Liver (tissue), 9 donors: ENCODE data around the gene SEPHS1. TPM values are rescaled to one million over a fixed set of nuclear protein-coding genes. Genes with fewer than 3 reads are reported as not detected.

Experiments used
- DNase-seq: peaks from one replicate; pipeline ENCODE4 v3.0.0-alpha.2; 2017; ENCODE audit warnings: low spot score
- H3K27ac ChIP-seq, 2 donors: one replicate each; pipeline ENCODE4 v1.7.0; 2013; ENCODE audit warnings: inconsistent platforms in 2 of 2, low read length in 2 of 2, control low read depth in 1 of 2, low read depth in 1 of 2, mild to moderate bottlenecking in 1 of 2
- H3K27me3 ChIP-seq, 4 donors: one replicate each; pipeline versions ENCODE4 v1.6.1 to v1.7.0; 2013; ENCODE audit warnings: low read length in 3 of 4, inconsistent platforms in 1 of 4, mild to moderate bottlenecking in 1 of 4, moderate library complexity in 1 of 4; ENCODE audit not compliant: control insufficient read depth in 4 of 4, insufficient read depth in 4 of 4
- H3K36me3 ChIP-seq, 4 donors: one replicate each; pipeline versions ENCODE4 v1.6.1 to v1.7.0; 2013; ENCODE audit warnings: low read length in 3 of 4, mild to moderate bottlenecking in 3 of 4, low read depth in 1 of 4, moderate library complexity in 1 of 4; ENCODE audit not compliant: control insufficient read depth in 4 of 4, insufficient read depth in 3 of 4
- H3K4me1 ChIP-seq, 4 donors: one replicate each; pipeline versions ENCODE4 v1.6.1 to v1.7.0; 2013; ENCODE audit warnings: low read length in 3 of 4, mild to moderate bottlenecking in 3 of 4, moderate library complexity in 1 of 4; ENCODE audit not compliant: control insufficient read depth in 4 of 4, insufficient read depth in 4 of 4
- H3K4me3 ChIP-seq, 3 donors: one replicate each; pipeline versions ENCODE4 v1.6.1 to v1.7.0; 2013; ENCODE audit warnings: low read length in 3 of 3, control low read depth in 1 of 3, low read depth in 1 of 3, mild to moderate bottlenecking in 1 of 3
- H3K9ac ChIP-seq, 2 donors: one replicate each; pipeline ENCODE4 v1.7.0; 2013; ENCODE audit warnings: low read length in 2 of 2, mild to moderate bottlenecking in 2 of 2, moderate library complexity in 2 of 2, control low read depth in 1 of 2, low read depth in 1 of 2
- H3K9me3 ChIP-seq, 4 donors: one replicate each; pipeline versions ENCODE4 v1.6.1 to v1.7.0; 2013; ENCODE audit warnings: low read length in 3 of 4; ENCODE audit not compliant: control insufficient read depth in 4 of 4
- EGR1 ChIP-seq, 2 donors: IDR thresholded peaks; 2 replicates each; pipeline ENCODE4 v1.6.1; 2016 to 2018; ENCODE audit warnings: antibody characterized with exemption in 2 of 2, low read depth in 2 of 2
- FOXA1 ChIP-seq: IDR thresholded peaks from 2 replicates; pipeline ENCODE4 v1.6.1; 2016; ENCODE audit warnings: antibody characterized with exemption
- FOXA2 ChIP-seq: IDR thresholded peaks from 2 replicates; pipeline ENCODE4 v1.6.1; 2016; ENCODE audit warnings: antibody characterized with exemption
- GABPA ChIP-seq, 2 donors: IDR thresholded peaks in 1 of 2; conservative IDR thresholded peaks in 1 of 2; 2 replicates each; pipeline ENCODE4 v1.6.1; 2016; ENCODE audit warnings: antibody characterized with exemption in 2 of 2, mild to moderate bottlenecking in 1 of 2, moderate library complexity in 1 of 2
- HNF4A ChIP-seq, 2 donors: conservative IDR thresholded peaks; 2 replicates each; pipeline ENCODE4 v1.6.1; 2016; ENCODE audit warnings: antibody characterized with exemption in 2 of 2, mild to moderate bottlenecking in 2 of 2
- HNF4G ChIP-seq: IDR thresholded peaks from 2 replicates; pipeline ENCODE4 v1.6.1; 2016; ENCODE audit warnings: antibody characterized with exemption
- JUND ChIP-seq, 2 donors: IDR thresholded peaks; 2 replicates each; pipeline ENCODE4 v1.6.1; 2016; ENCODE audit warnings: antibody characterized with exemption in 2 of 2
- NR2F2 ChIP-seq: IDR thresholded peaks from 2 replicates; pipeline ENCODE4 v1.6.1; 2016; ENCODE audit warnings: antibody characterized with exemption
- RAD21 ChIP-seq, 2 donors: IDR thresholded peaks; 2 replicates each; pipeline ENCODE4 v1.6.1; 2016; ENCODE audit warnings: antibody characterized with exemption in 2 of 2, mild to moderate bottlenecking in 2 of 2
- RXRA ChIP-seq, 2 donors: IDR thresholded peaks; 2 replicates each; pipeline ENCODE4 v1.6.1; 2017 to 2018; ENCODE audit warnings: antibody characterized with exemption in 2 of 2, mild to moderate bottlenecking in 1 of 2
- SP1 ChIP-seq: IDR thresholded peaks from 2 replicates; pipeline ENCODE4 v1.6.1; 2018; ENCODE audit warnings: antibody characterized with exemption, mild to moderate bottlenecking
- TAF1 ChIP-seq: conservative IDR thresholded peaks from 2 replicates; pipeline ENCODE4 v1.6.1; 2016; ENCODE audit warnings: antibody characterized with exemption, mild to moderate bottlenecking
- YY1 ChIP-seq: IDR thresholded peaks from 2 replicates; pipeline ENCODE4 v1.6.1; 2016; ENCODE audit warnings: antibody characterized with exemption, mild to moderate bottlenecking
- WGBS: extraction: QIAGEN DNeasy Blood & Tissue Kit; methylation state at CpG from one replicate; pipeline ENCODE4 v1.1.7; 2013; 5-methylcytosine and 5-hydroxymethylcytosine counted together
- polyA plus RNA-seq, 2 donors: library from polyadenylated mRNA; stranded (reverse) in 1 of 2; unstranded in 1 of 2; fragments of 200-250 nt in 1 of 2; fragments of >200 nt in 1 of 2; fragmentation: Nextera tagmentation in 1 of 2; extraction: Ambion mirVana in 1 of 2; gene quantifications; one replicate each; pipeline versions ENCODE4 v1.2.1 to v1.2.3, GENCODE V29; 2013 to 2015
- total RNA-seq, 2 donors: library from RNA; depleted of rRNA; stranded (reverse); fragments of >200 nt; gene quantifications; one replicate each; pipeline ENCODE4 v1.2.3, GENCODE V29; 2014
- TF ChIP-seq, protein P1 (sequence below): fragments of 150-350 bp; IDR thresholded peaks from 2 replicates; pipeline ENCODE4 v1.5.1; 2017; ENCODE audit warnings: improper control_type of control experiment, low read depth, low read length; ENCODE audit not compliant: missing input control
- TF ChIP-seq, protein P2 (sequence below): IDR thresholded peaks from 2 replicates; pipeline ENCODE4 v1.6.1; 2016; ENCODE audit warnings: antibody characterized with exemption
- TF ChIP-seq, protein P3 (sequence below): IDR thresholded peaks from 2 replicates; pipeline ENCODE4 v1.6.1; 2016; ENCODE audit warnings: antibody characterized with exemption, mild to moderate bottlenecking
- TF ChIP-seq, protein P4 (sequence below): IDR thresholded peaks from 2 replicates; pipeline ENCODE4 v1.6.1; 2016; ENCODE audit warnings: antibody characterized with exemption
- donor health status: healthy.
- donor health status: healthy.
- donor health status: healthy.
- donor health status: healthy.
- donor health status: healthy.

Gene SEPHS1
- total and polyA plus RNA-seq, 4 donors = 10.4 to 39.3 (median 28.3) TPM

DNA sequence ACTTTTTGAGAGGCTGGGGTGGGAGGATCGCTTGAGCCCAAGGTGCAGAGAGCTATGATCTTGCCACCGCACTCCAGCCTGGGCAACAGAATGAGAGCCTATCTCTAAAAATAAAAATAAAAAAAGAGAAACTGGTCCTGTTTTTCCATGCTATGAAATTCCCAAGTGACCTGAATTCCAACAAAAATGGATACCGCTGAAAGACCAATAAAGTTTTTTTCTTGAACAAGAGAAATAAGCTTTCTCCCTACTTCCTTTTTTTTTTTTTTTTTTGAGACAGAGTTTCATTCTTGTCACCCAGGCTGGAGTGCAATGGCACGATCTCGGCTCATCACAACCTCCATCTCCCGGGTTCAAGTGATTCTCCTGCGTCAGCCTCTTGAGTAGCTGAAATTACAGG, 12.5 kb upstream of the SEPHS1 start (continued):
- TF ChIP-seq, protein P1, sequence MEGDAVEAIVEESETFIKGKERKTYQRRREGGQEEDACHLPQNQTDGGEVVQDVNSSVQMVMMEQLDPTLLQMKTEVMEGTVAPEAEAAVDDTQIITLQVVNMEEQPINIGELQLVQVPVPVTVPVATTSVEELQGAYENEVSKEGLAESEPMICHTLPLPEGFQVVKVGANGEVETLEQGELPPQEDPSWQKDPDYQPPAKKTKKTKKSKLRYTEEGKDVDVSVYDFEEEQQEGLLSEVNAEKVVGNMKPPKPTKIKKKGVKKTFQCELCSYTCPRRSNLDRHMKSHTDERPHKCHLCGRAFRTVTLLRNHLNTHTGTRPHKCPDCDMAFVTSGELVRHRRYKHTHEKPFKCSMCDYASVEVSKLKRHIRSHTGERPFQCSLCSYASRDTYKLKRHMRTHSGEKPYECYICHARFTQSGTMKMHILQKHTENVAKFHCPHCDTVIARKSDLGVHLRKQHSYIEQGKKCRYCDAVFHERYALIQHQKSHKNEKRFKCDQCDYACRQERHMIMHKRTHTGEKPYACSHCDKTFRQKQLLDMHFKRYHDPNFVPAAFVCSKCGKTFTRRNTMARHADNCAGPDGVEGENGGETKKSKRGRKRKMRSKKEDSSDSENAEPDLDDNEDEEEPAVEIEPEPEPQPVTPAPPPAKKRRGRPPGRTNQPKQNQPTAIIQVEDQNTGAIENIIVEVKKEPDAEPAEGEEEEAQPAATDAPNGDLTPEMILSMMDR = no peak

DNA sequence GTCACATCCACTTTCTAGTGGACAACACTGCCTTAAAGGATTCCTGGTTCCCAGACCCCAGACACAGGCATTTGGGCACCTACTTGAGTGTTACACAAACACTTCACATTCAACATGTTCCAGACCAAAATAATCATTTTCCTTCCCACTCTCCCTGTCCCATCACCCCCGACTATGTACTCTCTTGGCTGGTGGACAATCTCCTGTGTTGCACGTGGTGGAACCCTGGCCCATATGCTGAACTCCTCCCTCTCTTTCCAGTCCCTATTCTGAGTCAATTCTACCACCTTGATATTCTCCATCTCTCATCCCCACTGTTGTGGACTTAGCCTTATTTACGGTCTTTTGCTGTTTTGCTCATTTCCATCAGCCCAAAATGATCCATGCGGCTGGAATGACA, 8.3 kb upstream of the SEPHS1 start:
- no peak overlapping the region for H3K27ac ChIP-seq
- 67% methylated on average over 4 of the region's 4 CpGs for WGBS
- no peaks in the 10 kb centered on the region for H3K27me3 ChIP-seq
- no peaks in the 10 kb centered on the region for H3K4me1 ChIP-seq
- no peak for DNase-seq
- no peak overlapping the region for H3K4me3 ChIP-seq
- TF ChIP-seq GABPA (IDR thresholded peaks at IDR 0.05 in 1 of 2, conservative IDR thresholded peaks at IDR 0.05 in 1 of 2) (no peak), RXRA (IDR thresholded peaks at IDR 0.05) (no peak), JUND (IDR thresholded peaks at IDR 0.05) (no peak), TAF1 (no peak), NR2F2 (no peak), RAD21 (IDR thresholded peaks at IDR 0.05) (no peak), SP1 (no peak), YY1 (no peak), HNF4A (conservative IDR thresholded peaks at IDR 0.05) (no peak), EGR1 (IDR thresholded peaks at IDR 0.05; ENCODE audit: low read depth in 2 of 2) (no peak), FOXA1 (no peak), FOXA2 (no peak), HNF4G (no peak)
- TF ChIP-seq, protein P2, sequence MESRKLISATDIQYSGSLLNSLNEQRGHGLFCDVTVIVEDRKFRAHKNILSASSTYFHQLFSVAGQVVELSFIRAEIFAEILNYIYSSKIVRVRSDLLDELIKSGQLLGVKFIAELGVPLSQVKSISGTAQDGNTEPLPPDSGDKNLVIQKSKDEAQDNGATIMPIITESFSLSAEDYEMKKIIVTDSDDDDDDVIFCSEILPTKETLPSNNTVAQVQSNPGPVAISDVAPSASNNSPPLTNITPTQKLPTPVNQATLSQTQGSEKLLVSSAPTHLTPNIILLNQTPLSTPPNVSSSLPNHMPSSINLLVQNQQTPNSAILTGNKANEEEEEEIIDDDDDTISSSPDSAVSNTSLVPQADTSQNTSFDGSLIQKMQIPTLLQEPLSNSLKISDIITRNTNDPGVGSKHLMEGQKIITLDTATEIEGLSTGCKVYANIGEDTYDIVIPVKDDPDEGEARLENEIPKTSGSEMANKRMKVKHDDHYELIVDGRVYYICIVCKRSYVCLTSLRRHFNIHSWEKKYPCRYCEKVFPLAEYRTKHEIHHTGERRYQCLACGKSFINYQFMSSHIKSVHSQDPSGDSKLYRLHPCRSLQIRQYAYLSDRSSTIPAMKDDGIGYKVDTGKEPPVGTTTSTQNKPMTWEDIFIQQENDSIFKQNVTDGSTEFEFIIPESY = no peak
- TF ChIP-seq, protein P3, sequence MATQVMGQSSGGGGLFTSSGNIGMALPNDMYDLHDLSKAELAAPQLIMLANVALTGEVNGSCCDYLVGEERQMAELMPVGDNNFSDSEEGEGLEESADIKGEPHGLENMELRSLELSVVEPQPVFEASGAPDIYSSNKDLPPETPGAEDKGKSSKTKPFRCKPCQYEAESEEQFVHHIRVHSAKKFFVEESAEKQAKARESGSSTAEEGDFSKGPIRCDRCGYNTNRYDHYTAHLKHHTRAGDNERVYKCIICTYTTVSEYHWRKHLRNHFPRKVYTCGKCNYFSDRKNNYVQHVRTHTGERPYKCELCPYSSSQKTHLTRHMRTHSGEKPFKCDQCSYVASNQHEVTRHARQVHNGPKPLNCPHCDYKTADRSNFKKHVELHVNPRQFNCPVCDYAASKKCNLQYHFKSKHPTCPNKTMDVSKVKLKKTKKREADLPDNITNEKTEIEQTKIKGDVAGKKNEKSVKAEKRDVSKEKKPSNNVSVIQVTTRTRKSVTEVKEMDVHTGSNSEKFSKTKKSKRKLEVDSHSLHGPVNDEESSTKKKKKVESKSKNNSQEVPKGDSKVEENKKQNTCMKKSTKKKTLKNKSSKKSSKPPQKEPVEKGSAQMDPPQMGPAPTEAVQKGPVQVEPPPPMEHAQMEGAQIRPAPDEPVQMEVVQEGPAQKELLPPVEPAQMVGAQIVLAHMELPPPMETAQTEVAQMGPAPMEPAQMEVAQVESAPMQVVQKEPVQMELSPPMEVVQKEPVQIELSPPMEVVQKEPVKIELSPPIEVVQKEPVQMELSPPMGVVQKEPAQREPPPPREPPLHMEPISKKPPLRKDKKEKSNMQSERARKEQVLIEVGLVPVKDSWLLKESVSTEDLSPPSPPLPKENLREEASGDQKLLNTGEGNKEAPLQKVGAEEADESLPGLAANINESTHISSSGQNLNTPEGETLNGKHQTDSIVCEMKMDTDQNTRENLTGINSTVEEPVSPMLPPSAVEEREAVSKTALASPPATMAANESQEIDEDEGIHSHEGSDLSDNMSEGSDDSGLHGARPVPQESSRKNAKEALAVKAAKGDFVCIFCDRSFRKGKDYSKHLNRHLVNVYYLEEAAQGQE = no peak
- TF ChIP-seq, protein P4, sequence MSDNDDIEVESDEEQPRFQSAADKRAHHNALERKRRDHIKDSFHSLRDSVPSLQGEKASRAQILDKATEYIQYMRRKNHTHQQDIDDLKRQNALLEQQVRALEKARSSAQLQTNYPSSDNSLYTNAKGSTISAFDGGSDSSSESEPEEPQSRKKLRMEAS = no peak
- H3K9ac ChIP-seq = no peak overlapping the region
- no peaks in the 10 kb centered on the region for H3K9me3 ChIP-seq
- H3K36me3 ChIP-seq = no peaks in the 10 kb centered on the region
